Gastroesophageal sphincter (tissue), 3 donors: ENCODE data around the gene SLC35F1.

Experiments used
- POLR2A ChIP-seq, 2 donors: fragments of 450-650 bp; IDR thresholded peaks; one replicate each; pipeline ENCODE4 v1.6.1; 2017; ENCODE audit warnings: antibody characterized with exemption in 2 of 2, mild to moderate bottlenecking in 2 of 2, moderate library complexity in 1 of 2
- POLR2AphosphoS5 ChIP-seq: sonication (generic); formaldehyde crosslinking; IDR thresholded peaks from one replicate; pipeline ENCODE4 v1.6.1; 2017; ENCODE audit warnings: antibody characterized with exemption
- TF ChIP-seq, protein P1 (sequence below), 4 experiments: fragments of 200-600 bp in 2 of 4; fragments of 450-650 bp in 2 of 4; sonication (generic) in 1 of 4; IDR thresholded peaks; one replicate each; pipeline ENCODE4 v1.5.1; 2017 to 2019; ENCODE audit warnings: antibody characterized with exemption in 4 of 4, mild to moderate bottlenecking in 2 of 4, moderate library complexity in 2 of 4

DNA sequence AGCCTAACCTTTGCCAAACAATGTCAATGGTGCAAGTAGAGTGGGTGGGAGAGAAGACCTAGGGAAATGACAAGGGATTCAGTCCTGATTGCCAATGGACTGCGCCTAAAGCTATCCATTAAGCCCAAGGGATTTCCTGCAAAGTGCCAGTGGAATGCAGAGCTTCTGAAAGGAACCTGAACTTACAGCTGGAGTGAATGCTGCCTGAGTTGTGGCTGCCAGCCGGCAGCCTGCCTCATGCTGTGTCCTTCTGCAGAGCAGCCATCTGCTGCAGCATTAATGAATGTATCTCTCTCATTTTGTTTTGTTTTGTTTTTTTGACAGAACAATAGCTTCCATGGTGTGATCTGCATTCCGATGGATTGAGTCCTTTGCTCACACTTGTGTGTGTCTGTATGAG, 44.7 kb downstream of the SLC35F1 start:
- no peak for TF ChIP-seq POLR2A (IDR thresholded peaks at IDR 0.05)
- TF ChIP-seq, protein P1, sequence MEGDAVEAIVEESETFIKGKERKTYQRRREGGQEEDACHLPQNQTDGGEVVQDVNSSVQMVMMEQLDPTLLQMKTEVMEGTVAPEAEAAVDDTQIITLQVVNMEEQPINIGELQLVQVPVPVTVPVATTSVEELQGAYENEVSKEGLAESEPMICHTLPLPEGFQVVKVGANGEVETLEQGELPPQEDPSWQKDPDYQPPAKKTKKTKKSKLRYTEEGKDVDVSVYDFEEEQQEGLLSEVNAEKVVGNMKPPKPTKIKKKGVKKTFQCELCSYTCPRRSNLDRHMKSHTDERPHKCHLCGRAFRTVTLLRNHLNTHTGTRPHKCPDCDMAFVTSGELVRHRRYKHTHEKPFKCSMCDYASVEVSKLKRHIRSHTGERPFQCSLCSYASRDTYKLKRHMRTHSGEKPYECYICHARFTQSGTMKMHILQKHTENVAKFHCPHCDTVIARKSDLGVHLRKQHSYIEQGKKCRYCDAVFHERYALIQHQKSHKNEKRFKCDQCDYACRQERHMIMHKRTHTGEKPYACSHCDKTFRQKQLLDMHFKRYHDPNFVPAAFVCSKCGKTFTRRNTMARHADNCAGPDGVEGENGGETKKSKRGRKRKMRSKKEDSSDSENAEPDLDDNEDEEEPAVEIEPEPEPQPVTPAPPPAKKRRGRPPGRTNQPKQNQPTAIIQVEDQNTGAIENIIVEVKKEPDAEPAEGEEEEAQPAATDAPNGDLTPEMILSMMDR (IDR thresholded peaks at IDR 0.05): no peak
- no peak for TF ChIP-seq POLR2AphosphoS5
